SK-N-SH (cell line): Measurements from ENCODE around the gene PPME1. TPM values are rescaled to one million over a fixed set of nuclear protein-coding genes. Genes with fewer than 3 reads are reported as not detected.

Source experiments
- CTCF ChIA-PET: fragments of 300-600, 350-600 bp; formaldehyde crosslinking; extraction: SDS; loops from one replicate; lab custom pipeline; 2021; lab: Yijun Ruan, JAX
- POLR2A ChIA-PET: fragments of 350-600 bp; sonication (Branson Sonifier 250); formaldehyde crosslinking; extraction: SDS; loops from one replicate; lab custom pipeline; 2020; ENCODE audit warnings: antibody characterized with exemption, inconsistent platforms; lab: Yijun Ruan, JAX
- DNase-seq: peaks from one replicate; pipeline ENCODE4 v3.0.0; 2012
- H2AFZ ChIP-seq: fragments of 200-600 bp; sonication (generic); 2 replicates; pipeline ENCODE4 v1.8.1; 2016; ENCODE audit warnings: antibody characterized with exemption, mild to moderate bottlenecking, low read depth
- H3F3A ChIP-seq: fragments of 200-600 bp; sonication (generic); replicated peaks from 2 replicates; pipeline ENCODE3; 2016; ENCODE audit warnings: antibody characterized with exemption, mild to moderate bottlenecking; ENCODE audit not compliant: insufficient read depth
- H3K27ac ChIP-seq, 2 experiments: fragments of 200-500 bp in 1 of 2; fragments of 200-600 bp in 1 of 2; sonication (Bioruptor generic) in 1 of 2; sonication (generic), shearing (Covaris generic) in 1 of 2; 2 replicates each; pipeline versions ENCODE4 v1.5.1 to v1.6.1; 2014 to 2016; ENCODE audit warnings: low read depth in 2 of 2, inconsistent platforms in 1 of 2, low read length in 1 of 2, mild to moderate bottlenecking in 1 of 2, mixed read lengths in 1 of 2
- H3K27me3 ChIP-seq: fragments of 200-600 bp; sonication (generic), shearing (Covaris generic); 2 replicates; pipeline ENCODE4 v1.6.1; 2016; ENCODE audit warnings: mixed run types; ENCODE audit not compliant: insufficient read depth
- H3K36me3 ChIP-seq, 2 experiments: fragments of 200-500 bp in 1 of 2; fragments of 200-600 bp in 1 of 2; sonication (Bioruptor generic) in 1 of 2; sonication (generic) in 1 of 2; replicated peaks in 1 of 2; 2 replicates each; pipeline versions ENCODE3 to v1.5.1; 2014 to 2016; ENCODE audit warnings: low read length in 1 of 2, mild to moderate bottlenecking in 1 of 2; ENCODE audit not compliant: insufficient read depth in 2 of 2, control insufficient read depth in 1 of 2
- H3K4me1 ChIP-seq, 2 experiments: fragments of 200-500 bp in 1 of 2; fragments of 200-600 bp in 1 of 2; sonication (Bioruptor generic) in 1 of 2; sonication (generic), shearing (Covaris generic) in 1 of 2; 2 replicates each; pipeline versions ENCODE4 v1.5.1 to v1.6.1; 2014 to 2016; ENCODE audit warnings: low read depth in 1 of 2, low read length in 1 of 2, mixed run types in 1 of 2; ENCODE audit not compliant: insufficient read depth in 2 of 2, control insufficient read depth in 1 of 2
- H3K4me2 ChIP-seq: fragments of 200-600 bp; sonication (generic), shearing (Covaris generic); 2 replicates; pipeline ENCODE4 v1.6.1; 2017; ENCODE audit warnings: mixed run types
- H3K4me3 ChIP-seq, 2 experiments: fragments of 200-500 bp in 1 of 2; fragments of 200-600 bp in 1 of 2; sonication (Bioruptor generic) in 1 of 2; sonication (generic), shearing (Covaris generic) in 1 of 2; 2 replicates each; pipeline versions ENCODE4 v1.5.1 to v1.8.1; 2014 to 2016; ENCODE audit warnings: low read depth in 2 of 2, inconsistent platforms in 1 of 2, low read length in 1 of 2, mild to moderate bottlenecking in 1 of 2, mixed read lengths in 1 of 2, moderate library complexity in 1 of 2
- H3K79me2 ChIP-seq: fragments of 200-600 bp; sonication (generic); 2 replicates; pipeline ENCODE4 v1.8.1; 2017; ENCODE audit warnings: mild to moderate bottlenecking; ENCODE audit not compliant: insufficient read depth
- H3K9ac ChIP-seq: fragments of 200-600 bp; sonication (generic); 2 replicates; pipeline ENCODE4 v1.6.1; 2017; ENCODE audit warnings: mixed run types
- H3K9me2 ChIP-seq: fragments of 200-600 bp; sonication (generic); 2 replicates; pipeline ENCODE4 v1.6.1; 2017; ENCODE audit warnings: mixed run types
- H3K9me3 ChIP-seq: fragments of 200-600 bp; sonication (generic); 2 replicates; pipeline ENCODE4 v1.6.1; 2017; ENCODE audit warnings: mixed run types, mild to moderate bottlenecking, moderate library complexity
- H4K20me1 ChIP-seq: fragments of 200-600 bp; sonication (generic); 2 replicates; pipeline ENCODE4 v1.6.1; 2017; ENCODE audit warnings: mild to moderate bottlenecking, mixed run types; ENCODE audit not compliant: insufficient read depth
- CHD2 ChIP-seq: fragments of 150-350 bp; IDR thresholded peaks from 2 replicates; pipeline ENCODE4 v1.6.1; 2018; ENCODE audit warnings: low read length; ENCODE audit not compliant: partially characterized antibody
- ELF1 ChIP-seq: IDR thresholded peaks from 2 replicates; pipeline ENCODE4 v1.4.0; 2012
- EP300 ChIP-seq, 2 experiments: IDR thresholded peaks; 2 replicates each; pipeline versions ENCODE4 v1.4.0 to v1.6.1; 2012; ENCODE audit warnings: borderline replicate concordance in 1 of 2, low read depth in 1 of 2, low read length in 1 of 2
- EZH2phosphoT487 ChIP-seq: fragments of 200-600 bp; sonication (generic); IDR thresholded peaks from 2 replicates; pipeline ENCODE4 v1.6.1; 2017; ENCODE audit warnings: low read depth, mixed run types, mild to moderate bottlenecking, antibody characterized with exemption, moderate library complexity, borderline replicate concordance
- FOSL2 ChIP-seq: IDR thresholded peaks from 2 replicates; pipeline ENCODE4 v1.4.0; 2012; ENCODE audit warnings: low read depth, mild to moderate bottlenecking, moderate library complexity, borderline replicate concordance
- FOXJ3 ChIP-seq: sonication (generic); formaldehyde crosslinking; IDR thresholded peaks from 2 replicates; pipeline ENCODE4 v1.5.1; 2020; ENCODE audit warnings: mild to moderate bottlenecking, missing genetic modification reagents
- FOXM1 ChIP-seq: IDR thresholded peaks from 2 replicates; pipeline ENCODE4 v1.4.0; 2012; ENCODE audit warnings: low read depth, mild to moderate bottlenecking
- GABPA ChIP-seq: IDR thresholded peaks from 2 replicates; pipeline ENCODE4 v1.4.0; 2012; ENCODE audit warnings: low read depth, mild to moderate bottlenecking
- GATA2 ChIP-seq: sonication (generic); formaldehyde crosslinking; IDR thresholded peaks from 2 replicates; pipeline ENCODE4 v1.5.0; 2020; ENCODE audit warnings: mild to moderate bottlenecking, missing genetic modification reagents
- JUND ChIP-seq: IDR thresholded peaks from 2 replicates; pipeline ENCODE4 v1.4.0; 2012
- MAX ChIP-seq: IDR thresholded peaks from 2 replicates; pipeline ENCODE4 v1.4.0; 2012; ENCODE audit warnings: low read depth
- MXI1 ChIP-seq: IDR thresholded peaks from 2 replicates; pipeline ENCODE4 v1.6.1; 2012; ENCODE audit warnings: mild to moderate bottlenecking, low read depth, low read length, improper control_type of control experiment
- NRF1 ChIP-seq: IDR thresholded peaks from 2 replicates; pipeline ENCODE4 v1.6.1; 2012; ENCODE audit warnings: low read depth, mild to moderate bottlenecking, low read length
- POLR2AphosphoS5 ChIP-seq: IDR thresholded peaks from 2 replicates; pipeline ENCODE4 v1.6.1; 2012; ENCODE audit warnings: low read depth, low read length
- RAD21 ChIP-seq: IDR thresholded peaks from 2 replicates; pipeline ENCODE4 v1.6.1; 2012; ENCODE audit warnings: mild to moderate bottlenecking, low read length
- RCOR1 ChIP-seq: fragments of 150-350 bp; IDR thresholded peaks from 2 replicates; pipeline ENCODE4 v1.6.1; 2017; ENCODE audit warnings: antibody characterized with exemption, low read length
- REST ChIP-seq: IDR thresholded peaks from 2 replicates; pipeline ENCODE4 v1.6.1; 2012; ENCODE audit warnings: mild to moderate bottlenecking, low read depth, low read length, moderate library complexity
- RFX5 ChIP-seq: IDR thresholded peaks from 2 replicates; pipeline ENCODE4 v1.6.1; 2012; ENCODE audit warnings: mild to moderate bottlenecking, improper control_type of control experiment, low read length
- SIN3A ChIP-seq: IDR thresholded peaks from 2 replicates; pipeline ENCODE4 v1.6.1; 2012; ENCODE audit warnings: low read depth, mild to moderate bottlenecking, low read length, moderate library complexity, borderline replicate concordance
- SMC3 ChIP-seq: IDR thresholded peaks from 2 replicates; pipeline ENCODE4 v1.6.1; 2012; ENCODE audit warnings: low read depth, low read length, improper control_type of control experiment
- TAF1 ChIP-seq: IDR thresholded peaks from 2 replicates; pipeline ENCODE4 v1.6.1; 2012; ENCODE audit warnings: low read depth, mild to moderate bottlenecking, low read length, moderate library complexity, borderline replicate concordance
- TEAD4 ChIP-seq: IDR thresholded peaks from 2 replicates; pipeline ENCODE4 v1.4.0; 2012; ENCODE audit warnings: mild to moderate bottlenecking, borderline replicate concordance; ENCODE audit not compliant: insufficient read depth
- USF1 ChIP-seq: IDR thresholded peaks from 2 replicates; pipeline ENCODE4 v1.4.0; 2012; ENCODE audit warnings: low read depth, borderline replicate concordance
- USF2 ChIP-seq: fragments of 150-350 bp; IDR thresholded peaks from 2 replicates; pipeline ENCODE4 v1.6.1; 2017; ENCODE audit warnings: antibody characterized with exemption, low read length, low read depth, borderline replicate concordance
- YY1 ChIP-seq: IDR thresholded peaks from 2 replicates; pipeline ENCODE4 v1.4.0; 2012; ENCODE audit warnings: low read depth, mild to moderate bottlenecking
- WGBS: methylation state at CpG from one replicate; pipeline ENCODE4 v1.1.6; 2017; ENCODE audit warnings: low lambda C conversion rate; 5-methylcytosine and 5-hydroxymethylcytosine counted together
- polyA plus RNA-seq, 3 experiments: library from polyadenylated mRNA; depleted of rRNA; stranded (reverse); fragments of >200 nt; gene quantifications; 2 replicates each; pipeline ENCODE4 v1.2.3, GENCODE V29; 2012

PPME1 gene
- polyA plus RNA-seq, 1 of the 3 experiments (the other 2 are of a cell fraction): 107 TPM

- TF ChIP-seq USF1: no peak
- no peak for TF ChIP-seq RCOR1
- TF ChIP-seq EZH2phosphoT487: no peak
- TF ChIP-seq TEAD4: no peak
- peak; percentile 69 for TF ChIP-seq POLR2AphosphoS5
- peak; percentile 71 for TF ChIP-seq MAX
- TF ChIP-seq USF2: no peak
- peak; percentile 23; the same call in 1 of the 2 replicates for TF ChIP-seq SMC3
- TF ChIP-seq GATA2 (CRISPR knock-in tag): no peak
- TF ChIP-seq NRF1: peak; percentile 99
- peak; percentile 86 for TF ChIP-seq GABPA
- TF ChIP-seq RAD21: peak; percentile 26; the same call in 1 of the 2 replicates
- peak; percentile 64; the same call in 1 of the 2 replicates for TF ChIP-seq RFX5
- TF ChIP-seq FOXJ3: no peak
- peak; percentile 81 for TF ChIP-seq YY1
Measured at GRCh38 chr11:74170694-74171629, at the start of gene PPME1, which contains the start of gene C2CD3 (continued).

- H3K4me3 ChIP-seq: no peak overlapping the region
- no peak overlapping the region for H3K27ac ChIP-seq
- peaks cover 24% of the 10 kb centered on the region for H3F3A ChIP-seq
- whole genome bisulfite sequencing: 96% methylated on average over 5 of the region's 5 CpGs
- no peak overlapping the region for H2AFZ ChIP-seq
- H3K79me2 ChIP-seq: no peaks in the 10 kb centered on the region
- no peak overlapping the region for H3K9ac ChIP-seq
- H3K27me3 ChIP-seq: no peaks in the 10 kb centered on the region
- H4K20me1 ChIP-seq: no peaks in the 10 kb centered on the region
- DNase-seq: no peak
- H3K4me1 ChIP-seq: no peaks in the 10 kb centered on the region
- ChIA-PET CTCF (interaction anchor here (1.2 kb wide), 1 partner anchor 13 kb away, joined by 3 read pairs; no protein-coding TSS in a partner anchor), POLR2A (interaction anchor here (0.6 kb wide), 1 partner anchor 111 kb away, joined by 3 read pairs; no protein-coding TSS in a partner anchor)
- H3K9me2 ChIP-seq: no peaks in the 10 kb centered on the region
- H3K9me3 ChIP-seq: no peaks in the 10 kb centered on the region
- H3K4me2 ChIP-seq: no peak overlapping the region
- peaks cover 4 to 22% of the 10 kb centered on the region in 2 experiments for H3K36me3 ChIP-seq
- no peak for TF ChIP-seq USF2
- TF ChIP-seq SIN3A: no peak
- TF ChIP-seq EZH2phosphoT487: no peak
- TF ChIP-seq RCOR1: no peak
- no peak for TF ChIP-seq REST
- no peak for TF ChIP-seq FOXM1
- no peak for TF ChIP-seq MXI1
- TF ChIP-seq EP300 (IDR thresholded peaks at IDR 0.05; ENCODE audit: borderline replicate concordance in 1 of 2, low read depth in 1 of 2, low read length in 1 of 2): no peak
- TF ChIP-seq TAF1: no peak
- no peak for TF ChIP-seq JUND
- TF ChIP-seq CHD2: no peak
- TF ChIP-seq RFX5: no peak
- TF ChIP-seq FOSL2: no peak
- TF ChIP-seq ELF1: no peak
Measured at GRCh38 chr11:74121804-74122203, 49.3 kb upstream of the PPME1 start.
